Astrocyte (in vitro differentiated cells and primary cell): Measurements from ENCODE around the gene DCAF15. TPM values are rescaled to one million over a fixed set of nuclear protein-coding genes. Genes with fewer than 3 reads are reported as not detected.

ENCODE experiments used
- DNase-seq: peaks from one replicate; pipeline ENCODE4 v3.0.0-alpha.2; 2010; ENCODE audit warnings: low read depth
- FAIRE-seq: peaks from 2 replicates; lab custom pipeline; 2011; peaks lifted over from hg19 to GRCh38; lab: Jason Lieb, UNC
- H2AFZ ChIP-seq: 2 replicates; pipeline ENCODE4 v1.6.0; 2012; ENCODE audit warnings: low read depth, low read length, inconsistent platforms
- H3K27ac ChIP-seq: 2 replicates; pipeline ENCODE4 v1.5.1; 2011; ENCODE audit warnings: low read depth, low read length, inconsistent platforms
- H3K27me3 ChIP-seq: 2 replicates; pipeline ENCODE4 v1.6.0; 2011; ENCODE audit warnings: low read length, inconsistent platforms; ENCODE audit not compliant: insufficient read depth
- H3K36me3 ChIP-seq: 2 replicates; pipeline ENCODE4 v1.5.1; 2011; ENCODE audit warnings: low read length, inconsistent platforms; ENCODE audit not compliant: insufficient read depth
- H3K4me1 ChIP-seq: 2 replicates; pipeline ENCODE4 v1.5.1; 2011; ENCODE audit warnings: low read length, inconsistent platforms; ENCODE audit not compliant: insufficient read depth
- H3K4me2 ChIP-seq: 2 replicates; pipeline ENCODE4 v1.6.0; 2012; ENCODE audit warnings: low read length, inconsistent platforms
- H3K4me3 ChIP-seq: 2 replicates; pipeline ENCODE4 v1.5.1; 2011; ENCODE audit warnings: low read depth, mild to moderate bottlenecking, low read length, inconsistent platforms; ENCODE audit not compliant: insufficient read depth
- H3K79me2 ChIP-seq: 2 replicates; pipeline ENCODE4 v1.6.0; 2012; ENCODE audit warnings: mild to moderate bottlenecking, low read length, inconsistent platforms; ENCODE audit not compliant: insufficient read depth
- H3K9ac ChIP-seq: 2 replicates; pipeline ENCODE4 v1.6.0; 2012; ENCODE audit warnings: mild to moderate bottlenecking, low read length, inconsistent platforms
- H3K9me3 ChIP-seq: 2 replicates; pipeline ENCODE4 v1.5.1; 2012; ENCODE audit warnings: low read depth, mild to moderate bottlenecking, low read length, inconsistent platforms; ENCODE audit not compliant: insufficient read depth
- H4K20me1 ChIP-seq: 2 replicates; pipeline ENCODE4 v1.6.0; 2012; ENCODE audit warnings: low read length, inconsistent platforms; ENCODE audit not compliant: insufficient read depth
- H3K27ac Mint-ChIP-seq: one replicate; pipeline ENCODE4 v1.8.0; 2021; ENCODE audit warnings: mild to moderate bottlenecking, mixed read lengths; ENCODE audit not compliant: unreplicated experiment
- H3K27me3 Mint-ChIP-seq: one replicate; pipeline ENCODE4 v1.8.0; 2021; ENCODE audit warnings: low read depth, mixed read lengths; ENCODE audit not compliant: unreplicated experiment
- H3K36me3 Mint-ChIP-seq: one replicate; pipeline ENCODE4 v1.8.0; 2021; ENCODE audit warnings: low read depth, mixed read lengths; ENCODE audit not compliant: unreplicated experiment
- H3K4me1 Mint-ChIP-seq: one replicate; pipeline ENCODE4 v1.8.0; 2021; ENCODE audit warnings: low read depth, mixed read lengths; ENCODE audit not compliant: unreplicated experiment
- H3K4me3 Mint-ChIP-seq: one replicate; pipeline ENCODE4 v1.8.0; 2021; ENCODE audit warnings: mild to moderate bottlenecking, moderate library complexity, mixed read lengths; ENCODE audit not compliant: unreplicated experiment
- H3K9me3 Mint-ChIP-seq: one replicate; pipeline ENCODE4 v1.8.0; 2021; ENCODE audit warnings: mild to moderate bottlenecking, mixed read lengths; ENCODE audit not compliant: unreplicated experiment
- EZH2 ChIP-seq: IDR thresholded peaks from 2 replicates; pipeline ENCODE4 v1.6.1; 2012; ENCODE audit warnings: mild to moderate bottlenecking, low read length, inconsistent platforms; ENCODE audit not compliant: insufficient read depth
- total RNA-seq: library from RNA; stranded (reverse); gene quantifications from 2 replicates; pipeline ENCODE4 v1.2.1, GENCODE V29; 2021
- TF ChIP-seq, protein P1 (sequence below): IDR thresholded peaks from 2 replicates; pipeline ENCODE4 v1.5.1; 2011; ENCODE audit warnings: low read depth, mild to moderate bottlenecking, inconsistent platforms, low read length, moderate library complexity; ENCODE audit not compliant: insufficient read depth

The DCAF15 gene
- total RNA-seq, 1 donor from 2014 or later, result 32.2 TPM

DNA sequence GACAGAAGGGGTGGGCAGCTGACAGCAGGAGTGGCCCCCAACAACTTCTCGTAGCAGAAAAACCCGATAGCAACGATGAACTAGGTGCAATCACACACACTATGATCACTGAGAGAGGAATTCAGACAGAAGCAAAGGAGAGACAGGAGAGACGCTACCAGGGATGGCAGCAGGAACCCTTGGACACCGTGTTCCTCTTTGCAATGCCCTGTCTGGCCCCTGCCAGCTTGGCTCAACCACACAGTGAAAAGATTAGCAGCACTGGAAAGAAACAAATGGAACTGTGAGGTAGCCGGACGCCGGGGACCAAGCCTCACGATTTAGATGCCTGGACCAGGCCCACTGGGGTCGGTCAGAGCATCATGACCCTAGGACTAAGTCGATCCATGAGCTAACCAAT lies 23.6 kb downstream of the DCAF15 start:
- no peaks in the 10 kb centered on the region for H4K20me1 ChIP-seq
- no peaks in the 10 kb centered on the region for H3K79me2 ChIP-seq
- H3K9ac ChIP-seq, result no peak overlapping the region
- no peak overlapping the region for H3K4me2 ChIP-seq
- peaks cover 7% of the 10 kb centered on the region for H3K4me1 Mint-ChIP-seq
- H2AFZ ChIP-seq, result no peak overlapping the region
- peaks cover 22% of the 10 kb centered on the region for H3K36me3 Mint-ChIP-seq
- H3K4me3 Mint-ChIP-seq, result no peak overlapping the region
- H3K36me3 ChIP-seq, result no peaks in the 10 kb centered on the region
- no peaks in the 10 kb centered on the region for H3K27me3 ChIP-seq
- H3K9me3 ChIP-seq, result no peaks in the 10 kb centered on the region
- no peak overlapping the region for H3K4me3 ChIP-seq
- DNase-seq (no peak), FAIRE-seq (no peak)
- no peak overlapping the region for H3K27ac Mint-ChIP-seq
- no peak overlapping the region for H3K27ac ChIP-seq
- H3K9me3 Mint-ChIP-seq, result no peaks in the 10 kb centered on the region
- TF ChIP-seq, protein P1, sequence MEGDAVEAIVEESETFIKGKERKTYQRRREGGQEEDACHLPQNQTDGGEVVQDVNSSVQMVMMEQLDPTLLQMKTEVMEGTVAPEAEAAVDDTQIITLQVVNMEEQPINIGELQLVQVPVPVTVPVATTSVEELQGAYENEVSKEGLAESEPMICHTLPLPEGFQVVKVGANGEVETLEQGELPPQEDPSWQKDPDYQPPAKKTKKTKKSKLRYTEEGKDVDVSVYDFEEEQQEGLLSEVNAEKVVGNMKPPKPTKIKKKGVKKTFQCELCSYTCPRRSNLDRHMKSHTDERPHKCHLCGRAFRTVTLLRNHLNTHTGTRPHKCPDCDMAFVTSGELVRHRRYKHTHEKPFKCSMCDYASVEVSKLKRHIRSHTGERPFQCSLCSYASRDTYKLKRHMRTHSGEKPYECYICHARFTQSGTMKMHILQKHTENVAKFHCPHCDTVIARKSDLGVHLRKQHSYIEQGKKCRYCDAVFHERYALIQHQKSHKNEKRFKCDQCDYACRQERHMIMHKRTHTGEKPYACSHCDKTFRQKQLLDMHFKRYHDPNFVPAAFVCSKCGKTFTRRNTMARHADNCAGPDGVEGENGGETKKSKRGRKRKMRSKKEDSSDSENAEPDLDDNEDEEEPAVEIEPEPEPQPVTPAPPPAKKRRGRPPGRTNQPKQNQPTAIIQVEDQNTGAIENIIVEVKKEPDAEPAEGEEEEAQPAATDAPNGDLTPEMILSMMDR, result no peak
- no peak for TF ChIP-seq EZH2
- no peaks in the 10 kb centered on the region for H3K27me3 Mint-ChIP-seq
- H3K4me1 ChIP-seq, result no peaks in the 10 kb centered on the region

GRCh38 chr19:13976446-13976845 lies 24.1 kb downstream of the DCAF15 start:
- H3K4me3 Mint-ChIP-seq, result no peak overlapping the region
- DNase-seq (no peak), FAIRE-seq (no peak)
- no peak overlapping the region for H3K27ac Mint-ChIP-seq
- Histone ChIP-seq H3K27me3 (no peaks in the 10 kb centered on the region), H3K4me3 (no peak overlapping the region), H3K9me3 (no peaks in the 10 kb centered on the region), H3K4me1 (no peaks in the 10 kb centered on the region), H3K27ac (no peak overlapping the region), H2AFZ (no peak overlapping the region), H3K9ac (no peak overlapping the region), H3K36me3 (no peaks in the 10 kb centered on the region), H4K20me1 (no peaks in the 10 kb centered on the region), H3K79me2 (no peaks in the 10 kb centered on the region), H3K4me2 (no peak overlapping the region)
- peaks cover 7% of the 10 kb centered on the region for H3K4me1 Mint-ChIP-seq
- TF ChIP-seq, protein P1, result no peak
- TF ChIP-seq EZH2, result no peak
- H3K27me3 Mint-ChIP-seq, result no peaks in the 10 kb centered on the region
- no peaks in the 10 kb centered on the region for H3K9me3 Mint-ChIP-seq
- peaks cover 22% of the 10 kb centered on the region for H3K36me3 Mint-ChIP-seq

DNA sequence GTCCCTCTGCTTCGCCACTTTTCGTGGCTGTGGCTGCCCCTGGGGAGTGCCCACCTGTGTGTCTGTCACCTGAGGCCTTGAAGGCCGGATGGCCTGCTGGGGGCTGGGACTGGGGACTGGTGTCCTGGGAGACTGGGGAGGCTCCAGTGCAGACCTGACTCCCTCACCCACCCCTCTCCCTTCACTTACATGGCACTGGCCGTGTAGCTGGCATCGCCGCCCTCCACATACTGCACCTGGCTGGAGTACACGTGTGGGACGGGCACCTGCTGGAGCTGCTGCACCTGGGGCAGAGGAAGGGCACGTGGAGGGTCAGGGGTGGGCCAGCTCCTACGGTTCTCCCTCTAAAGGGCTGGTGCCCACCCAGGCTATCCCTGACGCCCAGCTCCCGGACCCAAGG lies 25.5 kb downstream of the DCAF15 start:
- Histone ChIP-seq H3K79me2 (no peaks in the 10 kb centered on the region), H3K4me1 (no peaks in the 10 kb centered on the region), H4K20me1 (no peaks in the 10 kb centered on the region), H3K27me3 (no peaks in the 10 kb centered on the region), H2AFZ (no peak overlapping the region), H3K4me3 (no peak overlapping the region), H3K9me3 (no peaks in the 10 kb centered on the region), H3K27ac (no peak overlapping the region), H3K36me3 (no peaks in the 10 kb centered on the region), H3K4me2 (no peak overlapping the region), H3K9ac (no peak overlapping the region)
- DNase-seq, result no peak
- Mint-ChIP-seq H3K27ac (no peak overlapping the region), H3K4me3 (no peak overlapping the region), H3K27me3 (no peaks in the 10 kb centered on the region), H3K9me3 (no peaks in the 10 kb centered on the region), H3K36me3 (peaks cover 20% of the 10 kb centered on the region), H3K4me1 (peaks cover 7% of the 10 kb centered on the region)
- TF ChIP-seq, protein P1, result no peak
- no peak for TF ChIP-seq EZH2
- FAIRE-seq, result no peak
